WTC11 (cell line): ENCODE data around the gene VCL. TPM values are rescaled to one million over a fixed set of nuclear protein-coding genes. Genes with fewer than 3 reads are reported as not detected.
A peak's percentile ranks its signal among the peaks of the same experiment; 100 is the strongest.
"Not testable (repeated sequence)": the region's sequence is repeated elsewhere in the genome, so short reads cannot be mapped to it uniquely, and the experiment has no call there.

Experiments used
- ATAC-seq: fragments of 200-7000 bp; cut with Tn5 transposase; 2 replicates; pipeline ENCODE4 v1.10.0; 2021; ENCODE audit warnings: mild to moderate bottlenecking, moderate library complexity
- CTCF ChIA-PET: fragments of 300-600 bp; sonication (Branson Sonifier 250); formaldehyde crosslinking; loops from one replicate; lab custom pipeline; 2021; ENCODE audit warnings: antibody characterized with exemption; lab: Charles Lee
- POLR2A ChIA-PET: fragments of 350-600 bp; sonication (Branson Sonifier 250); formaldehyde crosslinking; loops from one replicate; lab custom pipeline; 2021; ENCODE audit warnings: antibody characterized with exemption; lab: Charles Lee
- DNase-seq: peaks from one replicate; pipeline ENCODE4 v3.0.0; 2021; ENCODE audit warnings: low spot score
- H3K27ac Mint-ChIP-seq: 2 replicates; pipeline ENCODE4 v1.8.0; 2021; ENCODE audit warnings: mixed read lengths
- H3K27me3 Mint-ChIP-seq: 2 replicates; pipeline ENCODE4 v1.8.0; 2021; ENCODE audit warnings: low read depth, mild to moderate bottlenecking, moderate library complexity, mixed read lengths
- H3K36me3 Mint-ChIP-seq: 2 replicates; pipeline ENCODE4 v1.8.0; 2021; ENCODE audit warnings: mixed read lengths
- H3K4me1 Mint-ChIP-seq: 2 replicates; pipeline ENCODE4 v1.8.0; 2022; ENCODE audit warnings: mixed read lengths
- H3K4me3 Mint-ChIP-seq: 2 replicates; pipeline ENCODE4 v1.8.0; 2021; ENCODE audit warnings: mild to moderate bottlenecking, moderate library complexity, mixed read lengths
- H3K9me3 Mint-ChIP-seq: 2 replicates; pipeline ENCODE4 v1.8.0; 2021; ENCODE audit warnings: mixed read lengths
- ELF4 ChIP-seq: sonication (generic); formaldehyde crosslinking; IDR thresholded peaks from 2 replicates; pipeline ENCODE4 v1.8.1; 2022; ENCODE audit warnings: low read depth, mild to moderate bottlenecking, moderate library complexity, missing genetic modification reagents
- ESRRA ChIP-seq: sonication (generic); formaldehyde crosslinking; IDR thresholded peaks from 2 replicates; pipeline ENCODE4 v1.8.1; 2022; ENCODE audit warnings: mild to moderate bottlenecking, missing genetic modification reagents, borderline replicate concordance
- HMGA2 ChIP-seq: fragments of 250-450 bp; sonication (Bioruptor Pico); IDR thresholded peaks from 2 replicates; pipeline ENCODE4 v1.4.0; 2021; ENCODE audit warnings: mild to moderate bottlenecking, moderate library complexity
- JUN ChIP-seq: sonication (generic); formaldehyde crosslinking; IDR thresholded peaks from 2 replicates; pipeline ENCODE4 v1.8.0; 2023; ENCODE audit warnings: mild to moderate bottlenecking, missing genetic modification reagents
- MYBL2 ChIP-seq: sonication (generic); formaldehyde crosslinking; IDR thresholded peaks from 2 replicates; pipeline ENCODE4 v1.8.1; 2023; ENCODE audit warnings: mild to moderate bottlenecking, moderate library complexity, missing genetic modification reagents
- NFE2L1 ChIP-seq: sonication (generic); formaldehyde crosslinking; IDR thresholded peaks from 2 replicates; pipeline ENCODE4 v1.8.1; 2023; ENCODE audit warnings: missing genetic modification reagents
- RORB ChIP-seq: fragments of 250-450 bp; sonication (Bioruptor Pico); IDR thresholded peaks from 2 replicates; pipeline ENCODE4 v1.9.0; 2021; ENCODE audit warnings: mild to moderate bottlenecking
- SMAD4 ChIP-seq: sonication (generic); formaldehyde crosslinking; IDR thresholded peaks from 2 replicates; pipeline ENCODE4 v1.8.0; 2022; ENCODE audit warnings: mild to moderate bottlenecking, missing genetic modification reagents
- ZNF232 ChIP-seq: sonication (generic); formaldehyde crosslinking; IDR thresholded peaks from 2 replicates; pipeline ENCODE4 v1.8.0; 2022; ENCODE audit warnings: mild to moderate bottlenecking, missing genetic modification reagents
- total RNA-seq: library from RNA; stranded (reverse); gene quantifications from 3 replicates; pipeline ENCODE4 v1.2.3, GENCODE V29; 2021
- TF ChIP-seq, protein P1 (sequence below): sonication (generic); formaldehyde crosslinking; IDR thresholded peaks from 2 replicates; pipeline ENCODE4 v1.8.0; 2023; ENCODE audit warnings: missing genetic modification reagents, mild to moderate bottlenecking, borderline replicate concordance
- TF ChIP-seq, protein P2 (sequence below): sonication (generic); formaldehyde crosslinking; IDR thresholded peaks from 2 replicates; pipeline ENCODE4 v1.8.0; 2022; ENCODE audit warnings: missing genetic modification reagents
- TF ChIP-seq, protein P3 (sequence below): fragments of 250-450 bp; sonication (Bioruptor Pico); IDR thresholded peaks from 2 replicates; pipeline ENCODE4 v1.9.0; 2021; ENCODE audit warnings: mild to moderate bottlenecking
- TF ChIP-seq, protein P4 (sequence below): fragments of 200-600 bp; IDR thresholded peaks from 2 replicates; pipeline ENCODE4 v1.8.0; 2022; ENCODE audit warnings: antibody characterized with exemption
- TF ChIP-seq, protein P5 (sequence below): sonication (generic); formaldehyde crosslinking; IDR thresholded peaks from 2 replicates; pipeline ENCODE4 v1.8.0; 2022; ENCODE audit warnings: mild to moderate bottlenecking, missing genetic modification reagents

The VCL gene
- total RNA-seq, 1 experiment from 2014 or later = 225 TPM

DNA sequence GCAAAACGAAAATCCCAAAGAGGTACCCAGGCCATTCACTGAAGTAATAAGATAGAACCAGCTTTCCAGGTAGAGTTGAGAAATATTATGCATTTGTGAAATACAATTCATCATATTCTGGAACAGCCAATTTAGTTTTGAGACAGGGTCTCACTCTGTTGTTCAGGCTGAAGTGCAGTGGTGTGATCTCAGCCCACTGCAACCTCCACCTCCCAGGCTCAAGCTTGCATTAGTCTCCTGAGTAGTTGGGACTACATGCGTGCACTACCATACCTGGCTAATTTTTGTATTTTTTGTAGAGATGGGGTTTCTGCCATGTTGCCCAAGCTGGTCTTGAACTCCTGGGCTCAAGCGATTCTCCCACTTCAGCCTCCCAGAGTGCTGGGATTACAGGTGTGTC is 16.7 kb downstream of the VCL start:
- H3K4me1 Mint-ChIP-seq = peaks cover 43% of the 10 kb centered on the region
- ChIA-PET POLR2A (interaction anchor here (1.3 kb wide), 1 partner anchor 16 kb away, joined by 3 read pairs; no protein-coding TSS in a partner anchor), CTCF (interaction anchor here (0.7 to 0.9 kb wide), 2 partner anchors 67 to 135 kb away, joined by 3 read pairs; no protein-coding TSS in a partner anchor)
- not testable (repeated sequence) for H3K9me3 Mint-ChIP-seq, H3K27ac Mint-ChIP-seq, H3K4me3 Mint-ChIP-seq, H3K27me3 Mint-ChIP-seq, ATAC-seq, DNase-seq
- peaks cover 19% of the 10 kb centered on the region for H3K36me3 Mint-ChIP-seq

DNA sequence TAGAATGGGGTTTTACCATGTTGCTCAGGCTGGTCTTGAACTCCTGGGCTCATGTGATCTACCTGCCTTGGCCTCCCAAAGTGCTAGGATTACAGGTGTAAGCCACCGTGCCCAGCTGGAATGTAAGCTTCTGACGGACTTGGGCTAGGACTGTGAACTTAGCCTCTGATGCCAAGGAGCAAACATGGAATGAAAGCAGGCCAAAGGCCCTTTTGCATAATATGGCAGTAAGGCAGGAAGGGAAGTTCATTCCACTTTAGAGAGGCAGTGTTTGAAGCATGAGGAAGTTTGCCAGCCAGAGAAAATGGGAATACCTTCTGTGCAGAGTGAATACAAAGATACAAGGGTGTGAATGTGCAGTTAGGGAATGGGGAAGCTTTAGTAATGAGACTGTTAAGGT is 20.3 kb downstream of the VCL start:
- TF ChIP-seq RORB (CRISPR knock-in tag) = no peak
- no peak for TF ChIP-seq ELF4
- no peak for TF ChIP-seq MYBL2 (CRISPR knock-in tag)
- TF ChIP-seq, protein P1, sequence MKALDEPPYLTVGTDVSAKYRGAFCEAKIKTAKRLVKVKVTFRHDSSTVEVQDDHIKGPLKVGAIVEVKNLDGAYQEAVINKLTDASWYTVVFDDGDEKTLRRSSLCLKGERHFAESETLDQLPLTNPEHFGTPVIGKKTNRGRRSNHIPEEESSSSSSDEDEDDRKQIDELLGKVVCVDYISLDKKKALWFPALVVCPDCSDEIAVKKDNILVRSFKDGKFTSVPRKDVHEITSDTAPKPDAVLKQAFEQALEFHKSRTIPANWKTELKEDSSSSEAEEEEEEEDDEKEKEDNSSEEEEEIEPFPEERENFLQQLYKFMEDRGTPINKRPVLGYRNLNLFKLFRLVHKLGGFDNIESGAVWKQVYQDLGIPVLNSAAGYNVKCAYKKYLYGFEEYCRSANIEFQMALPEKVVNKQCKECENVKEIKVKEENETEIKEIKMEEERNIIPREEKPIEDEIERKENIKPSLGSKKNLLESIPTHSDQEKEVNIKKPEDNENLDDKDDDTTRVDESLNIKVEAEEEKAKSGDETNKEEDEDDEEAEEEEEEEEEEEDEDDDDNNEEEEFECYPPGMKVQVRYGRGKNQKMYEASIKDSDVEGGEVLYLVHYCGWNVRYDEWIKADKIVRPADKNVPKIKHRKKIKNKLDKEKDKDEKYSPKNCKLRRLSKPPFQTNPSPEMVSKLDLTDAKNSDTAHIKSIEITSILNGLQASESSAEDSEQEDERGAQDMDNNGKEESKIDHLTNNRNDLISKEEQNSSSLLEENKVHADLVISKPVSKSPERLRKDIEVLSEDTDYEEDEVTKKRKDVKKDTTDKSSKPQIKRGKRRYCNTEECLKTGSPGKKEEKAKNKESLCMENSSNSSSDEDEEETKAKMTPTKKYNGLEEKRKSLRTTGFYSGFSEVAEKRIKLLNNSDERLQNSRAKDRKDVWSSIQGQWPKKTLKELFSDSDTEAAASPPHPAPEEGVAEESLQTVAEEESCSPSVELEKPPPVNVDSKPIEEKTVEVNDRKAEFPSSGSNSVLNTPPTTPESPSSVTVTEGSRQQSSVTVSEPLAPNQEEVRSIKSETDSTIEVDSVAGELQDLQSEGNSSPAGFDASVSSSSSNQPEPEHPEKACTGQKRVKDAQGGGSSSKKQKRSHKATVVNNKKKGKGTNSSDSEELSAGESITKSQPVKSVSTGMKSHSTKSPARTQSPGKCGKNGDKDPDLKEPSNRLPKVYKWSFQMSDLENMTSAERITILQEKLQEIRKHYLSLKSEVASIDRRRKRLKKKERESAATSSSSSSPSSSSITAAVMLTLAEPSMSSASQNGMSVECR (CRISPR knock-in tag) = no peak
- TF ChIP-seq SMAD4 (CRISPR knock-in tag) = no peak
- TF ChIP-seq HMGA2 (CRISPR knock-in tag) = no peak
- TF ChIP-seq, protein P2, sequence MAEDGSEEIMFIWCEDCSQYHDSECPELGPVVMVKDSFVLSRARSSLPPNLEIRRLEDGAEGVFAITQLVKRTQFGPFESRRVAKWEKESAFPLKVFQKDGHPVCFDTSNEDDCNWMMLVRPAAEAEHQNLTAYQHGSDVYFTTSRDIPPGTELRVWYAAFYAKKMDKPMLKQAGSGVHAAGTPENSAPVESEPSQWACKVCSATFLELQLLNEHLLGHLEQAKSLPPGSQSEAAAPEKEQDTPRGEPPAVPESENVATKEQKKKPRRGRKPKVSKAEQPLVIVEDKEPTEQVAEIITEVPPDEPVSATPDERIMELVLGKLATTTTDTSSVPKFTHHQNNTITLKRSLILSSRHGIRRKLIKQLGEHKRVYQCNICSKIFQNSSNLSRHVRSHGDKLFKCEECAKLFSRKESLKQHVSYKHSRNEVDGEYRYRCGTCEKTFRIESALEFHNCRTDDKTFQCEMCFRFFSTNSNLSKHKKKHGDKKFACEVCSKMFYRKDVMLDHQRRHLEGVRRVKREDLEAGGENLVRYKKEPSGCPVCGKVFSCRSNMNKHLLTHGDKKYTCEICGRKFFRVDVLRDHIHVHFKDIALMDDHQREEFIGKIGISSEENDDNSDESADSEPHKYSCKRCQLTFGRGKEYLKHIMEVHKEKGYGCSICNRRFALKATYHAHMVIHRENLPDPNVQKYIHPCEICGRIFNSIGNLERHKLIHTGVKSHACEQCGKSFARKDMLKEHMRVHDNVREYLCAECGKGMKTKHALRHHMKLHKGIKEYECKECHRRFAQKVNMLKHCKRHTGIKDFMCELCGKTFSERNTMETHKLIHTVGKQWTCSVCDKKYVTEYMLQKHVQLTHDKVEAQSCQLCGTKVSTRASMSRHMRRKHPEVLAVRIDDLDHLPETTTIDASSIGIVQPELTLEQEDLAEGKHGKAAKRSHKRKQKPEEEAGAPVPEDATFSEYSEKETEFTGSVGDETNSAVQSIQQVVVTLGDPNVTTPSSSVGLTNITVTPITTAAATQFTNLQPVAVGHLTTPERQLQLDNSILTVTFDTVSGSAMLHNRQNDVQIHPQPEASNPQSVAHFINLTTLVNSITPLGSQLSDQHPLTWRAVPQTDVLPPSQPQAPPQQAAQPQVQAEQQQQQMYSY (CRISPR knock-in tag) = no peak
- no peak for TF ChIP-seq ESRRA (CRISPR knock-in tag)
- no peak for TF ChIP-seq JUN (CRISPR knock-in tag)
- TF ChIP-seq NFE2L1 (CRISPR knock-in tag) = no peak
- no peak for TF ChIP-seq ZNF232 (CRISPR knock-in tag)
- TF ChIP-seq, protein P3, sequence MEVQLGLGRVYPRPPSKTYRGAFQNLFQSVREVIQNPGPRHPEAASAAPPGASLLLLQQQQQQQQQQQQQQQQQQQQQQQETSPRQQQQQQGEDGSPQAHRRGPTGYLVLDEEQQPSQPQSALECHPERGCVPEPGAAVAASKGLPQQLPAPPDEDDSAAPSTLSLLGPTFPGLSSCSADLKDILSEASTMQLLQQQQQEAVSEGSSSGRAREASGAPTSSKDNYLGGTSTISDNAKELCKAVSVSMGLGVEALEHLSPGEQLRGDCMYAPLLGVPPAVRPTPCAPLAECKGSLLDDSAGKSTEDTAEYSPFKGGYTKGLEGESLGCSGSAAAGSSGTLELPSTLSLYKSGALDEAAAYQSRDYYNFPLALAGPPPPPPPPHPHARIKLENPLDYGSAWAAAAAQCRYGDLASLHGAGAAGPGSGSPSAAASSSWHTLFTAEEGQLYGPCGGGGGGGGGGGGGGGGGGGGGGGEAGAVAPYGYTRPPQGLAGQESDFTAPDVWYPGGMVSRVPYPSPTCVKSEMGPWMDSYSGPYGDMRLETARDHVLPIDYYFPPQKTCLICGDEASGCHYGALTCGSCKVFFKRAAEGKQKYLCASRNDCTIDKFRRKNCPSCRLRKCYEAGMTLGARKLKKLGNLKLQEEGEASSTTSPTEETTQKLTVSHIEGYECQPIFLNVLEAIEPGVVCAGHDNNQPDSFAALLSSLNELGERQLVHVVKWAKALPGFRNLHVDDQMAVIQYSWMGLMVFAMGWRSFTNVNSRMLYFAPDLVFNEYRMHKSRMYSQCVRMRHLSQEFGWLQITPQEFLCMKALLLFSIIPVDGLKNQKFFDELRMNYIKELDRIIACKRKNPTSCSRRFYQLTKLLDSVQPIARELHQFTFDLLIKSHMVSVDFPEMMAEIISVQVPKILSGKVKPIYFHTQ = no peak
- TF ChIP-seq, protein P4, sequence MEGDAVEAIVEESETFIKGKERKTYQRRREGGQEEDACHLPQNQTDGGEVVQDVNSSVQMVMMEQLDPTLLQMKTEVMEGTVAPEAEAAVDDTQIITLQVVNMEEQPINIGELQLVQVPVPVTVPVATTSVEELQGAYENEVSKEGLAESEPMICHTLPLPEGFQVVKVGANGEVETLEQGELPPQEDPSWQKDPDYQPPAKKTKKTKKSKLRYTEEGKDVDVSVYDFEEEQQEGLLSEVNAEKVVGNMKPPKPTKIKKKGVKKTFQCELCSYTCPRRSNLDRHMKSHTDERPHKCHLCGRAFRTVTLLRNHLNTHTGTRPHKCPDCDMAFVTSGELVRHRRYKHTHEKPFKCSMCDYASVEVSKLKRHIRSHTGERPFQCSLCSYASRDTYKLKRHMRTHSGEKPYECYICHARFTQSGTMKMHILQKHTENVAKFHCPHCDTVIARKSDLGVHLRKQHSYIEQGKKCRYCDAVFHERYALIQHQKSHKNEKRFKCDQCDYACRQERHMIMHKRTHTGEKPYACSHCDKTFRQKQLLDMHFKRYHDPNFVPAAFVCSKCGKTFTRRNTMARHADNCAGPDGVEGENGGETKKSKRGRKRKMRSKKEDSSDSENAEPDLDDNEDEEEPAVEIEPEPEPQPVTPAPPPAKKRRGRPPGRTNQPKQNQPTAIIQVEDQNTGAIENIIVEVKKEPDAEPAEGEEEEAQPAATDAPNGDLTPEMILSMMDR = no peak
- TF ChIP-seq, protein P5, sequence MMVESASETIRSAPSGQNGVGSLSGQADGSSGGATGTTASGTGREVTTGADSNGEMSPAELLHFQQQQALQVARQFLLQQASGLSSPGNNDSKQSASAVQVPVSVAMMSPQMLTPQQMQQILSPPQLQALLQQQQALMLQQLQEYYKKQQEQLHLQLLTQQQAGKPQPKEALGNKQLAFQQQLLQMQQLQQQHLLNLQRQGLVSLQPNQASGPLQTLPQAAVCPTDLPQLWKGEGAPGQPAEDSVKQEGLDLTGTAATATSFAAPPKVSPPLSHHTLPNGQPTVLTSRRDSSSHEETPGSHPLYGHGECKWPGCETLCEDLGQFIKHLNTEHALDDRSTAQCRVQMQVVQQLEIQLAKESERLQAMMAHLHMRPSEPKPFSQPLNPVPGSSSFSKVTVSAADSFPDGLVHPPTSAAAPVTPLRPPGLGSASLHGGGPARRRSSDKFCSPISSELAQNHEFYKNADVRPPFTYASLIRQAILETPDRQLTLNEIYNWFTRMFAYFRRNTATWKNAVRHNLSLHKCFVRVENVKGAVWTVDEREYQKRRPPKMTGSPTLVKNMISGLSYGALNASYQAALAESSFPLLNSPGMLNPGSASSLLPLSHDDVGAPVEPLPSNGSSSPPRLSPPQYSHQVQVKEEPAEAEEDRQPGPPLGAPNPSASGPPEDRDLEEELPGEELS = no peak
- H3K27me3 Mint-ChIP-seq = no peaks in the 10 kb centered on the region

More for the DNA sequence above, 20.3 kb downstream of the VCL start:
- Mint-ChIP-seq H3K36me3 (peaks cover 13% of the 10 kb centered on the region), H3K27ac (peak overlapping the region; percentile 64), H3K9me3 (no peaks in the 10 kb centered on the region), H3K4me1 (peaks cover 24% of the 10 kb centered on the region), H3K4me3 (no peak overlapping the region)
- CTCF ChIA-PET = interaction anchor here (0.8 to 0.9 kb wide), 2 partner anchors 62 to 138 kb away, joined by 3 read pairs; no protein-coding TSS in a partner anchor
- ATAC-seq = no peak
- POLR2A ChIA-PET = no interaction called here
- DNase-seq = no peak
